Osteocyte (in vitro differentiated cells): ENCODE results near the gene PDGFRB. TPM values are rescaled to one million over a fixed set of nuclear protein-coding genes. Genes with fewer than 3 reads are reported as not detected.

ENCODE experiments used
- DNase-seq: peaks from one replicate; pipeline ENCODE4 v3.0.0; 2021; ENCODE audit warnings: mixed read lengths; ENCODE audit not compliant: unreplicated experiment; ENCODE audit errors: extremely low spot score
- H3K27ac Mint-ChIP-seq: one replicate; pipeline ENCODE4 v1.8.0; 2021; ENCODE audit warnings: mild to moderate bottlenecking, mixed read lengths; ENCODE audit not compliant: unreplicated experiment
- H3K27me3 Mint-ChIP-seq: one replicate; pipeline ENCODE4 v1.8.0; 2021; ENCODE audit warnings: mixed read lengths; ENCODE audit not compliant: unreplicated experiment
- H3K36me3 Mint-ChIP-seq: one replicate; pipeline ENCODE4 v1.8.0; 2021; ENCODE audit warnings: mixed read lengths; ENCODE audit not compliant: unreplicated experiment
- H3K4me1 Mint-ChIP-seq: one replicate; pipeline ENCODE4 v1.8.0; 2021; ENCODE audit warnings: mixed read lengths; ENCODE audit not compliant: unreplicated experiment
- H3K4me3 Mint-ChIP-seq: one replicate; pipeline ENCODE4 v1.8.0; 2021; ENCODE audit warnings: mild to moderate bottlenecking, moderate library complexity, mixed read lengths; ENCODE audit not compliant: unreplicated experiment
- H3K9me3 Mint-ChIP-seq: one replicate; pipeline ENCODE4 v1.8.0; 2021; ENCODE audit warnings: mixed read lengths; ENCODE audit not compliant: unreplicated experiment
- CTCF ChIP-seq: fragments of 200-600 bp; sonication (generic); IDR thresholded peaks from 2 replicates; pipeline ENCODE4 v1.5.0; 2021; ENCODE audit warnings: antibody characterized with exemption, mild to moderate bottlenecking, moderate library complexity
- total RNA-seq: library from RNA; stranded (reverse); gene quantifications from 2 replicates; pipeline ENCODE4 v1.2.1, GENCODE V29; 2021

Gene PDGFRB
- total RNA-seq, 1 donor from 2014 or later: 1,093 TPM

- Mint-ChIP-seq H3K9me3 (no peaks in the 10 kb centered on the region), H3K4me3 (no peak overlapping the region), H3K27ac (no peak overlapping the region), H3K27me3 (peaks cover 41% of the 10 kb centered on the region), H3K36me3 (no peaks in the 10 kb centered on the region), H3K4me1 (no peaks in the 10 kb centered on the region)
- TF ChIP-seq CTCF: no peak
- DNase-seq: no peak
These were observed 41.3 kb upstream of the PDGFRB start for GRCh38 chr5:150196986-150197385.

- no peak for DNase-seq
- no peak for TF ChIP-seq CTCF
- Mint-ChIP-seq H3K27me3 (peaks cover 46% of the 10 kb centered on the region), H3K9me3 (no peaks in the 10 kb centered on the region), H3K27ac (no peak overlapping the region), H3K4me3 (no peak overlapping the region), H3K4me1 (no peaks in the 10 kb centered on the region), H3K36me3 (no peaks in the 10 kb centered on the region)
These were observed 40.9 kb upstream of the PDGFRB start for GRCh38 chr5:150196514-150196913.

GRCh38 chr5:150195736-150196485 is 40.3 kb upstream of the PDGFRB start:
- H3K9me3 Mint-ChIP-seq: no peaks in the 10 kb centered on the region
- no peak for DNase-seq
- H3K4me1 Mint-ChIP-seq: no peaks in the 10 kb centered on the region
- no peak overlapping the region for H3K4me3 Mint-ChIP-seq
- H3K27me3 Mint-ChIP-seq: peaks cover 49% of the 10 kb centered on the region
- TF ChIP-seq CTCF: no peak
- H3K36me3 Mint-ChIP-seq: no peaks in the 10 kb centered on the region
- H3K27ac Mint-ChIP-seq: no peak overlapping the region

GRCh38 chr5:150192462-150192861 is 36.8 kb upstream of the PDGFRB start:
- no peak overlapping the region for H3K4me3 Mint-ChIP-seq
- H3K36me3 Mint-ChIP-seq: no peaks in the 10 kb centered on the region
- no peaks in the 10 kb centered on the region for H3K9me3 Mint-ChIP-seq
- no peak overlapping the region for H3K27ac Mint-ChIP-seq
- H3K27me3 Mint-ChIP-seq: peaks cover 44% of the 10 kb centered on the region
- H3K4me1 Mint-ChIP-seq: no peaks in the 10 kb centered on the region
- DNase-seq: no peak
- TF ChIP-seq CTCF: no peak

GRCh38 chr5:150190987-150191386 is 35.3 kb upstream of the PDGFRB start:
- peaks cover 42% of the 10 kb centered on the region for H3K27me3 Mint-ChIP-seq
- H3K36me3 Mint-ChIP-seq: no peaks in the 10 kb centered on the region

More at GRCh38 chr5:150190987-150191386, 35.3 kb upstream of the PDGFRB start:
- Mint-ChIP-seq H3K27ac (no peak overlapping the region), H3K9me3 (no peaks in the 10 kb centered on the region), H3K4me1 (no peaks in the 10 kb centered on the region), H3K4me3 (no peak overlapping the region)
- no peak for TF ChIP-seq CTCF
- DNase-seq: no peak
